PC-3 (cell line): ENCODE measurements around the gene ADAMTS1. TPM values are rescaled to one million over a fixed set of nuclear protein-coding genes. Genes with fewer than 3 reads are reported as not detected.

Experiments used
- ATAC-seq: fragments of 200-7000 bp; cut with Tn5 transposase; 2 replicates; pipeline ENCODE4 v1.9.1; 2020; ENCODE audit warnings: mild to moderate bottlenecking, moderate library complexity
- BruUV-seq: library from RNA; stranded (reverse); fragments of 400-500 nt; replicated peaks from 2 replicates; lab custom pipeline; 2021; lab: Mats Ljungman, UMichigan
- CTCF ChIA-PET: fragments of 300-600 bp; sonication (Branson Sonifier 250); formaldehyde crosslinking; loops from one replicate; lab custom pipeline; 2022; ENCODE audit warnings: antibody characterized with exemption; lab: Charles Lee
- POLR2A ChIA-PET: fragments of 300-600 bp; sonication (Branson Sonifier 250); formaldehyde crosslinking; loops from one replicate; lab custom pipeline; 2022; ENCODE audit warnings: antibody characterized with exemption; ENCODE audit not compliant: unreplicated experiment; lab: Charles Lee
- DNase-seq: peaks from one replicate; pipeline ENCODE4 v3.0.0-alpha.2; 2015
- H2AFZ ChIP-seq: fragments of 300-600 bp; sonication (generic); 2 replicates; pipeline ENCODE4 v1.6.0; 2016; ENCODE audit warnings: antibody characterized with exemption, low read length
- H3F3A ChIP-seq: fragments of 300-600 bp; sonication (generic); one replicate; pipeline ENCODE4 v1.6.0; 2017; ENCODE audit warnings: antibody characterized with exemption, low read length, control low read depth, mild to moderate bottlenecking; ENCODE audit not compliant: unreplicated experiment
- H3K27ac ChIP-seq: fragments of 300-600 bp; sonication (generic); 2 replicates; pipeline ENCODE4 v1.5.1; 2016; ENCODE audit warnings: mild to moderate bottlenecking, low read length
- H3K27me3 ChIP-seq: fragments of 300-600 bp; sonication (generic); 2 replicates; pipeline ENCODE4 v1.6.1; 2016; ENCODE audit warnings: low read length, mixed read lengths
- H3K36me3 ChIP-seq: fragments of 300-600 bp; sonication (generic); 2 replicates; pipeline ENCODE4 v1.6.1; 2016; ENCODE audit warnings: low read depth, mixed run types, low read length, mixed read lengths
- H3K4me1 ChIP-seq: fragments of 300-600 bp; sonication (generic); 2 replicates; pipeline ENCODE4 v1.5.1; 2016; ENCODE audit warnings: low read length; ENCODE audit not compliant: insufficient read depth
- H3K4me2 ChIP-seq: fragments of 300-600 bp; sonication (generic); 2 replicates; pipeline ENCODE4 v1.6.0; 2016; ENCODE audit warnings: low read length
- H3K4me3 ChIP-seq: fragments of 300-600 bp; sonication (generic); 2 replicates; pipeline ENCODE4 v1.5.1; 2016; ENCODE audit warnings: mild to moderate bottlenecking, low read length, mixed read lengths
- H3K79me2 ChIP-seq: fragments of 300-600 bp; sonication (generic); 2 replicates; pipeline ENCODE4 v1.6.1; 2017; ENCODE audit warnings: low read length, mixed read lengths
- H3K9ac ChIP-seq: fragments of 300-600 bp; sonication (generic); 2 replicates; pipeline ENCODE4 v1.6.0; 2016; ENCODE audit warnings: mild to moderate bottlenecking, low read length
- H3K9me2 ChIP-seq: fragments of 300-600 bp; sonication (generic); replicated peaks from 2 replicates; pipeline ENCODE4 v1.6.1; 2016; ENCODE audit warnings: mixed run types, low read length, mixed read lengths
- H3K9me3 ChIP-seq: fragments of 300-600 bp; sonication (generic); 2 replicates; pipeline ENCODE4 v1.6.1; 2016; ENCODE audit warnings: low read length, mixed read lengths
- H4K20me1 ChIP-seq: fragments of 300-600 bp; sonication (generic); 2 replicates; pipeline ENCODE4 v1.6.1; 2016; ENCODE audit warnings: low read length, mixed read lengths
- CTCF ChIP-seq: fragments of 300-600 bp; sonication (generic); conservative IDR thresholded peaks from 2 replicates; pipeline ENCODE4 v1.5.1; 2017; ENCODE audit warnings: antibody characterized with exemption, low read depth, mild to moderate bottlenecking, low read length
- EZH2 ChIP-seq: fragments of 300-600 bp; sonication (generic); IDR thresholded peaks from one replicate; pipeline ENCODE4 v1.6.1; 2017; ENCODE audit warnings: antibody characterized with exemption, mild to moderate bottlenecking, low read length; ENCODE audit not compliant: unreplicated experiment
- EZH2phosphoT487 ChIP-seq: fragments of 300-600 bp; sonication (generic); IDR thresholded peaks from 2 replicates; pipeline ENCODE4 v1.6.1; 2018; ENCODE audit warnings: mild to moderate bottlenecking, antibody characterized with exemption, low read length, borderline replicate concordance
- intact Hi-C: fragments of 100-400 bp; cut with micrococcal nuclease; formaldehyde crosslinking; loops from 2 replicates; pipeline ENCODE4 v1.9.0; 2023
- total RNA-seq: library from RNA; depleted of rRNA; stranded (reverse); fragments of >200 nt; gene quantifications from 2 replicates; pipeline ENCODE4 v1.2.3, GENCODE V29; 2014

ADAMTS1 gene
- total RNA-seq, 1 experiment from 2014 or later: 12.9 TPM

- Histone ChIP-seq H3K9me2 (no peaks in the 10 kb centered on the region), H3K4me2 (no peak overlapping the region), H3F3A (no peaks in the 10 kb centered on the region), H3K9ac (no peak overlapping the region), H3K36me3 (no peaks in the 10 kb centered on the region), H4K20me1 (no peaks in the 10 kb centered on the region), H3K27me3 (no peaks in the 10 kb centered on the region), H3K9me3 (no peaks in the 10 kb centered on the region), H3K4me1 (no peaks in the 10 kb centered on the region), H3K27ac (no peak overlapping the region), H3K4me3 (no peak overlapping the region), H3K79me2 (no peaks in the 10 kb centered on the region), H2AFZ (no peak overlapping the region)
- BruUV-seq: no TSS peak
- DNase-seq: no peak
- ChIA-PET POLR2A (no interaction called here), CTCF (no interaction called here)
- ATAC-seq: no peak
- intact Hi-C loops: no loop called here
- TF ChIP-seq CTCF: no peak
- no peak for TF ChIP-seq EZH2
- no peak for TF ChIP-seq EZH2phosphoT487
Measured at GRCh38 chr21:26852423-26852822, 7.2 kb upstream of the ADAMTS1 start.

- ATAC-seq (no peak), DNase-seq (no peak)
- no peak for TF ChIP-seq CTCF
- TF ChIP-seq EZH2: no peak
- TF ChIP-seq EZH2phosphoT487: no peak
- Histone ChIP-seq H2AFZ (no peak overlapping the region), H3K36me3 (no peaks in the 10 kb centered on the region), H3F3A (no peaks in the 10 kb centered on the region), H3K9ac (no peak overlapping the region), H3K4me1 (no peaks in the 10 kb centered on the region), H3K4me2 (no peak overlapping the region), H3K9me2 (no peaks in the 10 kb centered on the region), H3K4me3 (no peak overlapping the region), H3K9me3 (no peaks in the 10 kb centered on the region), H4K20me1 (no peaks in the 10 kb centered on the region), H3K27me3 (no peaks in the 10 kb centered on the region), H3K79me2 (no peaks in the 10 kb centered on the region), H3K27ac (no peak overlapping the region)
- intact Hi-C loops: no loop called here
- no TSS peak for BruUV-seq
- CTCF ChIA-PET: interaction anchor here (1.0 kb wide), 1 partner anchor 849 kb away, joined by 6 read pairs; no protein-coding TSS in a partner anchor
- POLR2A ChIA-PET: no interaction called here
Measured at GRCh38 chr21:26851109-26851944, 6.1 kb upstream of the ADAMTS1 start.
